SU-DHL-6 (cell line): Measurements from ENCODE around the gene TCP10L.

Source experiments
- CTCF ChIP-seq: fragments of 200-600 bp; sonication (generic); IDR thresholded peaks from one replicate; pipeline ENCODE4 v1.5.1; 2017; ENCODE audit warnings: antibody characterized with exemption, mild to moderate bottlenecking, low read length, moderate library complexity; ENCODE audit not compliant: insufficient read depth, poor library complexity, severe bottlenecking
- EZH2phosphoT487 ChIP-seq: fragments of 200-600 bp; sonication (generic), shearing (Covaris generic); conservative IDR thresholded peaks from 2 replicates; pipeline ENCODE4 v1.6.1; 2018; ENCODE audit warnings: mild to moderate bottlenecking, antibody characterized with exemption, low read length, moderate library complexity, mixed read lengths

- no peak for TF ChIP-seq CTCF
- no peak for TF ChIP-seq EZH2phosphoT487
These were observed 52.7 kb downstream of the TCP10L start for GRCh38 chr21:32532636-32533035.
